ENCODE results near the gene SLC1A2.

Gene SLC1A2

DNA sequence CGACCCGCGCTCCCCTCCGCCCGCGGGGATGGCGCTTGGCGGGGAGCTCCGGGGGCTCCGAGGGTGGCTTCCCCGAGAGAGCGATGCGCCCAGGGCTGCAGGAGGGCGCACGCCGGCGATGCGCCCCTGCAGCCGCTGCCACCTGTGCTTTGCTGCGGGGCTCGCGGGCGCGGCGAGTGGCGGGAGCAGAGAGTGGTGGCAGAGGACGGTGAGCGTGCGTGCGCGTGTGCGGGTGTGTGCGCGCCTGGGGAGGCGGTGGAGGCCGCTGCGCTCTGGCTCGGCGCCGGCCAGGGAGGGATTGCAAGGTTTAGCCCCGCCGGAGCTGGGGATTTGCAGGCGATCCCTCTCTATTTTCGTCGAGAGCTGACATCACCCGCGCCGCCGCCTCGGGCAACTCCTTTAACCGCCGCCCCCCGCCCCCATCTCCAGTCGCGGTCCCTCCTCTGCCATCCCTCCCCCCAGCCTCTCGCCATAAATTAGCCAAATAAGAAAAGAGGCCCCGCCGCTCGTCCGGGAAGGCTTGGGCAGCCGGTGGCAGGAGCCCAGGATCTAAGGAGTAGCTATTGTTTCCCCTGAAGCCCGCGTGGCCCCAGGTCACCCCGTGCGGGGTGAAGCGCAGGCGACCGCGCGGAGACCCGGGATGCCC, at the start of gene SLC1A2:
TSS of gene SLC1A2 (minus strand) at position 375 of the 646 bp plus-strand sequence. CDS start 592 bp downstream, outside the sequence.
- peak; percentile 25 to 37 for DNase-seq

- no peak for DNase-seq
These were observed 46.7 kb upstream of the SLC1A2 start for GRCh38 chr11:35466058-35466457.

DNA sequence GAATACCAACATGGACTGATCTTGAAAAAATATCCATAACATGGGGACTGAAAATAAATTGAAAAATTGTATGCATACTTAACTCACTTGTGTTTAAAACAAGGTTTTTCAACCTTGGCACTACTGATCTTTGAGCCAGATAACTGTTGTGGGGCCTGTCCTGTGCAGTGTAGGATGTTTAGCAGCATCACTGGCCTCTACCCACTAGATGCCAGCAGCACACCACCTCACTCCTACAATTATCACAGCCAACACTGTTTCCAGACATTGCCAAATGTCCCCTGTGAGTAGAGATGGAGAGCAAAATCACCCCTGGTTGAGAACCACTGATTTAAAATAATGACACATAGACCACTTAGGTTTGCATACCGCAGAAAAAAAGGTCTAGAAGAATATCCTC, 45.0 kb upstream of the SLC1A2 start:
- no peak for DNase-seq

DNA sequence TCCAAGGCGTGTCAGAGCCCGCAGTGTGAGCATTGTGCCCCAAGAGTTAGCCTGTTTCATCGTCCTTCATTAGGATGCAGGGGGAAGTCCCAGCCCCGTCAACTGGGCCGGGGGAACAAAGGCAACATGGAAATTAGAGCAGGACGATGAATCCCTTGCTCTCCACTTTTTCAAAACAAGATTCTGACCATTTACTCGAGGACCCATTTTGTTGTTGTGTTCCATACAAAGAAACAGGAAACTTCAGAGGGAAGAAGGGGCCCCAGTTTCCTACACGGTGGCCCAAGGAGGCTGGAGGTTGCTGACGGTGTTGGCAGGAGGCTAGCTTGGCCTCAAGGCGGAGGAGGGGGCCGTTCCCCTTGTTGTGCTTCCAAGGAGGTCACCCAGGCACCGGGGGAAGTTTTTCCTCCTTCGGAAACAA, 44.0 kb upstream of the SLC1A2 start:
- no peak for DNase-seq

- no peak for DNase-seq
These were observed 42.7 kb upstream of the SLC1A2 start for GRCh38 chr11:35461917-35462538.

DNA sequence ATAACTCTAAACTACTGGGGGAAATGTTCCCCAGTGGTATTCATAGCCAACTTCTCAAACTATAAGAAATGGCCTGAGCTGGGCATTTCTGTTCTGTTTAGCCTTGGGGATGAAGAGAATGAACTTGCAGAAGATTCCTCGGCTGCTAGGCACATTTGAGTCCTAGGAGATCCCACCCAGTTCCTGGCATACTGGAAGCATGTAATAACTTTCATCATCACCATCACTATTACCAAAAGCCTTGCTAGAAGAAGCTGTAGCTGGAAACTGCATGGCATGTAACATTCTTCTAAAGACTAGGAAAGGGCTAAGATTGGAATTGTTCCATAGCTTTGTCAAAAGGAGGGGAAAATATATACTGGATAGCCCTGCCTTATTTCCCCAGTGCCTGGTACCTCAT, 40.1 kb upstream of the SLC1A2 start:
- no peak for DNase-seq

GRCh38 chr11:35458846-35459245, 39.5 kb upstream of the SLC1A2 start:
- no peak for DNase-seq

DNA sequence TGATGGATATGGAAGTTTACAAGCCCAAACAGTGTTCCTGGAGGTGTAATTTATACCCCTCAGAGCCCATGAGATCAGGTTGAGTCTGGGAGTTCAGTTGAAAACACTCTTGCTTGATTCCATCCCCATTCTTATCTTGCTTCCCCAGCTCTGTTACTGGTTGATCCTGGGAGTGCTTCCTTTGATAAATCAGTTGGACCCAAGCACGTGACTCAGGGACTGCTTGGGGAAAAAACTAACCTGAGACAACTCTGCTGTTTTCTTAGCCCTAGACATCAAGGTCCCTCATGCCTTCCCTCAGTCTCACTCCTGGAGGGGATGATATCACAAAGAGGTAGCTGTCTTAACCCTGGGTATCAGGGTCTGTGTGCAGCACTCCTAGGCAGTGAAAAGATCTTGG, 35.0 kb upstream of the SLC1A2 start:
- no peak for DNase-seq

- no peak for DNase-seq
These were observed 17.4 kb upstream of the SLC1A2 start for GRCh38 chr11:35436581-35437250.

DNA sequence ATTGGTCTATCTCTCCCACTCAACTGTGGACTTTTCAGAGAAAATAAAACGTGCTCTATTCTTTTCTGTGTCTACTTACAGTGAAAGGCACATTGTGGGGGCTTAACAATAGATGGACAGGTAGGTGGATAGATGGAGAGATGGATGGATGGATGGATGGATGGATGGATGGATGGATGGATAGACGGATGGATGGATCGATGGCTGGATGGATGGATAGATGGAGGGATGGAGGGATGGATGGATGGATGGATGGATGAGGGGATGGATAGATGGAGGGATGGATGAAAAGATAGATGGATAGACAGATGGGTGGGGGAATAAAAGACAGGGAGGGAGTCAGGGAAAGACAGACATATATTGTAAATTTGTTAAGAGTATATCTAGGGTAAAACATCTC, 14.2 kb upstream of the SLC1A2 start:
- no peak for DNase-seq

- no peak for DNase-seq
These were observed 13.1 kb upstream of the SLC1A2 start for GRCh38 chr11:35432464-35432863.

DNA sequence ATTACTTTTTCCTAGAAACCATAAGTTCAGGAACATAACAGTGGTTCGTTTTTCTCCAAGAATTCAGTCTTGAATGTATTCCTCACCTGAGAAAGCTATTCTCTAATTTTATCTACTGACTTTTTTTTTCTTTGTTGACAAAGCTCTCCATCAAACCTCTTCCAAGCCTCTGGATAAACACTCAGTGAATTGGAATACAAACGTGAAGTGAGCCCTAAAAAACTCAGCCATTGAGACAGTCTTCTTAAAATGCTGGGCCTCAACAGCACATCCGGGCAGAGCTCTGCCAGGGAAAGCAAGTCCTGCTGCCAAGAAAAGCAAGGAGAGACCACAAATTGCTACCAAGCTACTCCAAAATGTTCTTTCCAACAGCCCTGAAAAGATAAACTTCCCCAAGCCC, 7.7 kb upstream of the SLC1A2 start:
- DNase-seq: no peak

- DNase-seq: no peak
These were observed 7.0 kb upstream of the SLC1A2 start for GRCh38 chr11:35426351-35426750.

DNA sequence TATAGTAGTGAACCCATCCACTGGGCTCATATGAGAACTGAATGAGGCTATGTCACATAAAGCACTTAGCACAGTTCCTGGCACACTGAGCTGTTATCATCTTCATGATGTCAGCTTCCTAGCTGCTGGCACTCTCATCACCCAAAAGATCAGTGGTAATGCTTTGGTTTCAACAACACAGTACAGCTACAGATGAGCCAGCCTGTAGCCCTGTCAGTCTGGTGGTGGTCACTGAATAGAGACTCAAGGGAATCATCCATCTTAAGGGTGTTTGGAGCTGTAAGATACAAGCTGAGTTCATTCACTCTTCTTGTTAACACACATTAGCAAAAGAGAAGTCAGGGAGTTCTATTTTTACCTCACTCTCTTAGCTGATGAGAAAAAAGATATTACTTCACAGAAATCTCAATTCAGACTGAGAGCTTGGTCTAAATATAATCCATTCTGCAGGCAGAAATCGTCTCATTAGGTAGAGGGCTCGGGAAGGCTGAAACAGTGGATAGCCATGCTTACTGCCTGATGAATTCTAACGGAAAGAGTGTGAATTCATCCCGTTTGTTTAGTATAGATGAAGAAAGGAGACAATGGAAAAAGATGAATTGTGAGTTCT, 6.3 kb upstream of the SLC1A2 start:
- DNase-seq: no peak

- DNase-seq: no peak
These were observed 5.0 kb upstream of the SLC1A2 start for GRCh38 chr11:35424157-35424940.

GRCh38 chr11:35420371-35420770, 1.0 kb upstream of the SLC1A2 start:
- no peak for DNase-seq

GRCh38 chr11:35419830-35420333, 524 bp upstream of the SLC1A2 start:
- DNase-seq: peak; percentile 19

GRCh38 chr11:35418282-35419183, 825 bp downstream of the SLC1A2 start:
- peak; percentile 33 to 52 for DNase-seq

DNA sequence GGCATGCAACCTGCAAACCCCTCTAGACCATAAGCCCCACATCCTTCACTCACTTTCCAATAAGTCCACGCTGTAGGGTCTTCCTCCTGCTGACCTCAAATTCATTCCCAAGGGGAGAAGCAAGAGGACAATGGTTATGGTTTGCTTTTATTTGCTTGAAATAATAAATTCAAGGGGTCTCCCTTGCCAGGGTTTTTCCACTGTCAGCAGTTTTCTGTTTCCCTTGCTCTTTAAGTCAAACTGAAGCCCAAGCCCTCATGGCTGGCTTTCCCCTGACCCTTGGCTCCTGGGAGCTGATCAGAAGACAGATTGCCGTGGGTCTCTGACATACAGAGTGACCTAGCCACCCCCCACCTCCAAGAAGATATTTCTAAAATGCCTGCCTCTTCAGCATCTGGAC, 3.9 kb downstream of the SLC1A2 start:
- no peak for DNase-seq

DNA sequence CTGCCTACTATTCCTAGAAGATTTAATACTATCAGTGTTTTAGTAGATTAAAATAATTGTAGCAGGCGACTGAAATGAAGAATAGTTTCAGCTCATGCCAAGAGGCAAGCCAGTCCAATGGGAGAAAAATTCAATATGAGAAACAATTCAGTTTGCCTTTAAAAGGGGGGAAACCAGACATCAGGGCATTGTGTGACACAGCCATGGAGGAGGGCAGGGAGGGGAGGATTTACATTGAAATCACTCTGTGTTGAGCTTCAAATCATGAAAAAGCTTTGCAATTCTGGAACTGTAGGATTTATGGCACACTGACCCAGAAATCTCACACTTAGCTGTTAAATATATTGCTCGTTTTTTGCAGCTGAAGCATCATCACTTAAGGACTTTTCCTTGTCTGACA, 4.6 kb downstream of the SLC1A2 start:
- DNase-seq: no peak

DNA sequence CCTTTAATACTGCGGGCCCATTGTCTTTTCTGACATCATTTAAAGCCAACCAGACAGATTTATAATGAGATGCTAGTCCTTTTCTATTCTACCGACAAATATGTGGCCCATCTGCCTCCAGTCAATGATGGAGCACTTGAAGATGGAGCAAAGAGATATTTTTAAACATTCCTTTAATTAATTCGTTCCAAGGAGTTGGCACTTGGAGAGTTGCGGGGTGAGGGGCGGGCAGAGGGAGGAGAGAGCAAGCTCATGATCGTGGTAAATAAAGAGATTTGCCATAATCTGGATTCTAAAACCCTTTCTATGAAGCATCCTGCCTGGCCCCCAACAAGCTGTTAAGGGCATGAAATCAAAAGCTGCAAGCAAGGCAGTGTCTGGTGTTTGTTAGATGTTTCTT, 5.0 kb downstream of the SLC1A2 start:
- no peak for DNase-seq

- DNase-seq: no peak
These were observed 5.8 kb downstream of the SLC1A2 start for GRCh38 chr11:35413598-35413997.
